Stimulated activated CD4-positive, alpha-beta T cell treated with anti-CD3 and anti-CD28 coated beads, Interleukin-1b, Interleukin-23, amount 100 ng/mL, for 48 hours (primary cell): Measurements from ENCODE around the gene CDH23.

Source experiments
- DNase-seq: peaks from one replicate; pipeline ENCODE4 v3.0.0-alpha.2; 2020

CDH23 gene

DNA sequence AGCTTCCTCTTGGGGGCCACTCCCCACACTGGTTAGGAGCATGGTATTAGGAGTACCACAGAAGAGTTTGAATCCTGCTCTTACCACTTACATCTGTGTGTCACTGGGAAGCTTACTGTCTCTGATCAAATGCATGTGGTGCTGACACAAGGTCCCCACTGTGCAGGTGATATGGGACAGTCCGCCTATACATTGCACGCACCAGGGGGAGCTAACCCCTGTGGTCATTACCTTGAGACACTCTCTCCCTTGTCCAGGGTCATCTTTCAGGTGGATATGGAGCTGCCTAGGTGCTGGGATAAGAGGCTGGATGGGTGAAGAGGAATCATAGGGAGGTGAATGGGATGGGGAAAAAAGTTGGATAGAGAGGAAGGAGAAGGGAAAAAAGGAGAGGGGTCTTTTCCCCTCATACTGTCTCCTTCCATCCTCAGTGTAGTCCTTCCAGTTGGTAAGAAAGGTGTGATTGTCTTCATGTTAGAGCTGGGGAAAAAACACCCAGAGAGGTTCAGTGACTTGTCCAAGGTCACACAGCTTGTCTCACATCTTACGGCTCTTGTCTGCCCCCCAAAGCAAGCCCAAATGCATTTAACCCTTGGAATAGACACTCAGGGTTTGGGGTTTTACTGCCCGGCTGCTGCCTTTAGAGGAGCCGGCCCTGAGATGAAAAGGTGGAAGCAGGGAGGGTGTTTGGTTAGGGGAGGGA lies 125.9 kb downstream of the CDH23 start:
- no peak for DNase-seq

- DNase-seq = no peak
Observed at GRCh38 chr10:71523756-71524155, 127.0 kb downstream of the CDH23 start.

DNA sequence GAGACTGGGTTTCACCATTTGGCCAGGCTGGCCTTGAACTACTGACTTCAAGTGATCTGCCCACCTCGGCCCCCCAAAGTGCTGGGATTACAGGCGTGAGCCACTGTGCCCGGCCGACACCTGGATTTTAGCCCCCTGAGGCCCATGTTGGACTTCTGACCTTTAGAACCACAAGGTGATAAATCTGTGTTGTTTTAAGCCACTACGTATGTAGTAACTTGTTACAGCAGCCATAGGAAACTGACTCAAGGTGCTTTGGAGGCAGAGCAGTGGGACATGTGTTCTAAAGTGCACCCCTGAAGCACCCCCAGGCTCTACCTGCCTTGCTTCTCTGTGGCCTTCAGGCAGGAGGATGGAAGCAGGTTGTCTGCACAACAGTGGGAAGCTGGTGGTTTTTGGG lies 128.4 kb downstream of the CDH23 start:
- DNase-seq = no peak

DNA sequence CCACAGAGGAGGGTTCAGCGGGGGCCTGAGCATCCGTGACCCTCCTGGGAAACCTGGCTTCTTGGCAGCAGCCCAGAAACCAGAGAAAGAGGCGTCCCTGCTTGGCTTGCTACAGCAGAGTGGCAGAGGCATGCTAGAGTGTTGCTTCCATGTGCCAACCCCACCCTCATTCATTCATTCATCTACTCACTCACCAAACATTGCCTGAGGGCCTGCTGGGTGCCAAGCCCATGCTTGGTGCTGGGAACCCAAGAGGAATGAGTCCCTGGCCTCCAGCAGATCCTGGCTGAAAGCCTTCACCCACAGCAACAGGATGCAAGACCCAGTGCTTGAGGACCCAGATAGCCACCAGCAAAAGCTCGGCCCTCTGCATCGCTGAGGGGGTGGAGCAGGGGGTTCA lies 129.0 kb downstream of the CDH23 start:
- DNase-seq = no peak

DNA sequence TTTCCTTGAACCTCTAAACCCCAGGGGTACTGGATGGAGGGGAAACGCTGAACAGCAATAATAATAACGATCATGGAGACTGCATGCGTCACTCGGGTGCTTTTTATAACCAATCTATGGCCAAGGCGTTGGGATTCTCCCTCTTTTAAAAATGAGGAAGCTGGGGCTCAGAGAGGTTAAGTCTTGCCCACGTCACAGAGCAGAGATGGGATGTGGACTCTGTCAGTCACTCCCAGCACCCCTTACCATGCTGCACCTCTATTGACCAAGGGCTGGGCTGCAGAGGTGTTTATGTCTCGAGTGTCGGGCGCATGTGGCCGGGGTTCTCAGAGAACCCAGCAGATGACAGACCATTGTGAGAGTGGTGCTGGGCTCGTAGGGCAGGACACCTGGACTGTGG lies 129.9 kb downstream of the CDH23 start:
- no peak for DNase-seq

- DNase-seq = no peak
Observed at GRCh38 chr10:71527135-71527534, 130.4 kb downstream of the CDH23 start.

DNA sequence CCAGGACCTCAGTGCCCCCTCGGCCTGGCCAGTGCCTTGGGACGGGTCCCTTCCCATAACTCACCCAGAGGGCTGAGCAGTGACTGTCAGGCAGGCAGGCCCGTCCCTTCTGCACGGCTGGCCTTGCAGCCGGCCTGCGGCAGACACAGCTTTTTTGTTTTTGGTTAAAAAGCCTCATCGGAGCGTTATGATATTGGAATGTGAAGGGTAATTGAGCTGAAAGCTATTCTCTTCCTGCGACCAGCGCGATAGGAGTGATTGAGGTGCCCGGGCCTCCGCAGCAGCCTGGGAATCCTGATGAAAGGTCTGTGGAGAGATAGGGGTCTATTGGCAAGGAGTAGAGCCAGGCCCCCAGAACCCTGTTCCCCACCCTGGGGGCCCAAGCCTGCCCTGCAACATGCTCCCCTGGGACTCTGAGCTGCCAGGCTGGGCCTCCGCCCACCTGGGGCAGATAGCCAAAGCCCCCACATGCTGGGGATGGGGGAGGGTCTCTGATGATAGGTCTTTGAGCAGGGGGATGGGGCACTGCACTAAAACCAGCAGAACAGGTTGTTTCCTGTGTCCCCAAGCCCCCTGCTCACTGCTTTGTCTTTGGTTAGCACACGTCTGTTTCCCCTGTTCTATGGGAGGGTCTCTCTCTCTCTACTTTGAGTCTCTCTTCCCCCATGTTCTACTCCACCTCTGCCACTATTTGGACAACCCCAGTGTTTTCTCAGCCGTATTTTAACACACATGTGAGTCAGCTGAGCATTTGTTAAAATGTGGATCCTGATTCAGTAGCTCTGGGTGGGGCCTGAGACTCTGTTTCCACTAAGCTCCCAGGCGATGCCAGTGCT lies 131.9 kb downstream of the CDH23 start:
- DNase-seq = no peak

GRCh38 chr10:71529207-71529827 lies 132.6 kb downstream of the CDH23 start:
- DNase-seq = no peak

GRCh38 chr10:71530781-71531180 lies 134.1 kb downstream of the CDH23 start:
- DNase-seq = no peak

- peak; percentile 68 for DNase-seq
Observed at GRCh38 chr10:71531485-71532446, 135.0 kb downstream of the CDH23 start.

DNA sequence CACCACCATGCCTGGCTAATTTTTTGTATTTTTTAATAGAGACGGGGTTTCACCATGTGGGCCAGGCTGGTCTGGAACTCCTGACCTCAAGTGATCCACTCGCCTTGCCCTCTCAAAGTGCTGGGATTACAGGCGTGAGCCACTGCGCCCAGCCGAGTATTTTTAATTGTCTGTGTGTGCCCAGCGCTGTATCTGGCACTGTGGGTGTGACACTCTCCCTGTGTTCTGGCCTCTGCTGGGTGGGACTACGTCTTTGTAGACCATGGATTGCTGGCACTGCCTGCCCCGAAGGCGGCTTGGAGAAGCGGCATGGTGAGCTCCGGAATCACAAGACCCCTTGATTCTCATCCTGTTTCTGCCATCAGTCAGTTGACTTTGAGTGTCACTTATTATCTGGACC lies 136.2 kb downstream of the CDH23 start:
- no peak for DNase-seq

GRCh38 chr10:71533936-71534335 lies 137.2 kb downstream of the CDH23 start:
- DNase-seq = no peak

DNA sequence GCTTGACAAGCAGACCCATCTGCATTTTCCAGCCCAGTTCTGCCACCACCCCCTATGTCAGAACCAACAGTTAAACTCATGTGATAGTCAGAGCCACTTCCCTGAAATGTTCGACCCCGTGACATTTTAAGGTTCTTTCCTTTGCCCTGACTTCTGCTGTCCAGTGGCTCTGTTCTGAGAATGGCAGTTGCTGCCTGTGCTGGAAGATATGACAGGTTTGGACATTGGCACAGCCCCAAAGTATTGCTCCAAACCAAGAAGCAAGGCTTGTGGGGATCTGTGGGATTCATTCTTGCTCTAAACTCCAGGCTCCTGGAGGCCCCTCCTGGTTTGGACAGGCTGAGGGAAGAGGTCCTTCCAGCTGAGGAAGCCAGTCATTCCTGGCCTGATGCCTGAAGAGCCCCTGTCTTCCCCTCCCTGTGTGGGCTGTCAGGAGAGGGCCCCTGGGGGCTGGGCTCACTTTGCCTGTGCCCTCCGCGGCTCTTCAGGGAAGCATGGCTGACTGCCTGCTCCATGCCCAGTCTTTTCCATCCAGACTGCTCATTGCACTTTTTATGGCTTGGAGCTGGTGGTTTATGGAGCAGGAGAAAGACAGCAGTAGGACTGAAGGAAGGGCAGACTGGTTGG lies 138.0 kb downstream of the CDH23 start:
- DNase-seq = no peak

DNA sequence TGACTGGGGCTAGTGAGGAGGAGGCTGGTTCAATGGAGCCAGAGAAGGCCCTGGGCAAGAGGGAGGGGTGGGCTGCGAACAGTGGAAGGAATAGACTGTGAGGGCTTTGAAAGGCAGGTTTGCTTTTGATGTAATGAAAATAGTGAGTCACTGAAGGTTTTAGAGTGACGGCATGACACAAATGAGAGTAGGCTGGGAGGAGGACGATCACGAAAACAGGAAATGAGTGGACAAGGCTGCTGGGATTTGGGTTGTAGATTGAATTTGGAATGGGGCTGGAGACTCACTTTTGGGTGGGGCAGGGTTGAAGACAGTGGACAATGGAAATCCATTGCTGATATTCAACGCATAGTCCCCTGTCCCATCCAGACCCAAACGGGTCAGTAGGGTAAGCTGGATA lies 139.6 kb downstream of the CDH23 start:
- no peak for DNase-seq

- DNase-seq = no peak
Observed at GRCh38 chr10:71537125-71537524, 140.4 kb downstream of the CDH23 start.

DNA sequence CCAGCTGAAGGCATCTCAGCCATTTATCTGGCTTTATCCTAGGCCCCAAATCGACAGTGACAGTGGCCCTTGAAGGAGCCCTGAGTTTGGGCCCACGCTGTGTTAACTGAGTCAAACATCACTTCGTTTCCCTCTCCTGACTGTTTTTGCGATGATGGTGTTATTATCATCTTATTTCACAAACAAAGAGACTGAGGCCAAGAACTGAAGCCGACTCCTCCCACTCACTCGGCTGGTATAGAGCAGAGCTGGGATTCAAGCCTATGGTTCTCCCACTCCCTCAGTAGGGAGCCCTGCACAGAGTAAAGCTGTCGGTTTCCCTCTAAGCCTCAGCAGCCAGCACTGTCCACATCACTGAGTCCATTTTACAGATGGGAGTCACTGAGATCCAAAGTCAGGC lies 141.0 kb downstream of the CDH23 start:
- DNase-seq = no peak

DNA sequence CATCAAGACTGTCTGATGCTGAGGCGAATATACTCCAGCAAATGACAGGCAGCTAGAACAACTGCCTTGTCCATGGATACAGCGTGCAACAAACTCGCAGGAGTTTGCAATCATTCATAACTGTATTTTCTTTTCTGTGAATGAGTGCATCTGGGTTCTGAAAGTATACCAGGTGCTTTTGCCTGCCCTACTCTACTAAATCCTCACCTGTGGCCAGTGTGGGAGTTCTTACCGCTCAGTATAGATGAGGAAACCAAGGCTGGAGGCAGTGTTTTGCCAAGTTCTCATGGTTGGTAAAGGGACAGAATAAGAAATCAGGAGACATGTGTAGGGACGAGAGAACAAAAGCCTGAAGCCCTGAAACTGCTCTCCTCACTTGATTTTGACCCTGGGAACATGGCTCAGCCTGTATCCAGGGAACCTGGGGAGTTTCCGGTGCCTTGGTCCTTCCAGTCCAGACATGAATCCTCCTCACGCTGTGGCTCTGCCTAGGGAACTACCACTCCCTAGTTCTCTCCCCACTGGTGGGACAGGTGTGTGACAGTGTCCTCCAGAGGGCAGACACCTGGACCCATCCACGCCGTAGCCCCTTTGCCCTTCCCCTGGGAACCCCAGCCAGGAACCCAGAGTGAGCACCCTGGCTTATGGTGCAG lies 142.0 kb downstream of the CDH23 start:
- DNase-seq = no peak

- no peak for DNase-seq
Observed at GRCh38 chr10:71539442-71540118, 142.9 kb downstream of the CDH23 start.

- no peak for DNase-seq
Observed at GRCh38 chr10:71542478-71542877, 145.8 kb downstream of the CDH23 start.

DNA sequence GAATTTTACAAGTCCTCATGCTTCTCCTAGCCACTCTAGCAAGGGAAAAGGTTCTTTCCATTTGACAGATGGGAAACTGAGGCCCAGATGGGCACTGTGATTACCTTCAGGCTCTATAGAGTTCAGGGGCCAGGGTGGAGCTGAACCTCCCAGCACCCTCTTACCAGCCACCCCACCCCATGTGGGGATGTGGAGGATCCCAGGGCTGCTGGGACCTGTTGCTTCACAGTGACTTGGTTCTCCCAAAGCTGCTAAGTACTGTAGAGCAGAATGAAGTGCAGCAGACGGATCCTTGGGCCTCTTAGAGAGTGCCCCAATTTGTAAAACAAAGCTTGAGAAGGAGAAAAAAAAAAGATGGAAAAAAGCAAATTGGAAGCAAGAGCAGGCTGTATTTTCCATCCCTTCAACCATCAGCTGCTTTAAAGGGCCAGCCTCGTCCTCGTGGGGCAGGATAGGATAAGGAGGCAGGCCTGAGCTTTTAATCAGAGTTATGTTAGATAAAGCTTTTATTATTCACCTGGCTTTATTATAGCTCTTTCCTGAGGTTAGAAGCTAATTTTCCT lies 147.0 kb downstream of the CDH23 start:
- DNase-seq = no peak

GRCh38 chr10:71545001-71545400 lies 148.3 kb downstream of the CDH23 start:
- DNase-seq = no peak
